HepG2 (cell line): Measurements from ENCODE around the gene ATRN. TPM values are rescaled to one million over a fixed set of nuclear protein-coding genes. Genes with fewer than 3 reads are reported as not detected.
A peak's percentile ranks its signal among the peaks of the same experiment; 100 is the strongest.

ENCODE experiments used
- BRD4 ChIP-seq: sonication (generic); formaldehyde crosslinking; IDR thresholded peaks from 2 replicates; pipeline ENCODE4 v1.4.0; 2020; ENCODE audit warnings: missing genetic modification reagents
- ESRRA ChIP-seq: sonication (generic); formaldehyde crosslinking; IDR thresholded peaks from 2 replicates; pipeline ENCODE4 v1.5.1; 2020; ENCODE audit warnings: mild to moderate bottlenecking, low read depth, missing genetic modification reagents
- GTF2F1 ChIP-seq: fragments of 150-350 bp; IDR thresholded peaks from 2 replicates; pipeline ENCODE4 v1.6.1; 2014; ENCODE audit warnings: low read length
- GTF3A ChIP-seq: sonication (generic); formaldehyde crosslinking; conservative IDR thresholded peaks from 2 replicates; pipeline ENCODE4 v1.4.0; 2020; ENCODE audit warnings: mild to moderate bottlenecking, missing genetic modification reagents
- JUN ChIP-seq: sonication (generic); formaldehyde crosslinking; IDR thresholded peaks from 2 replicates; pipeline ENCODE4 v1.4.0; 2020; ENCODE audit warnings: mild to moderate bottlenecking, missing genetic modification reagents
- KAT8 ChIP-seq: IDR thresholded peaks from 2 replicates; pipeline ENCODE4 v1.6.1; 2016; ENCODE audit warnings: missing genetic modification reagents, missing compliant biosample characterization
- KLF13 ChIP-seq: sonication (generic); formaldehyde crosslinking; IDR thresholded peaks from 2 replicates; pipeline ENCODE4 v1.4.0; 2020; ENCODE audit warnings: mild to moderate bottlenecking, missing genetic modification reagents
- NR3C1 ChIP-seq: sonication (generic); formaldehyde crosslinking; IDR thresholded peaks from 2 replicates; pipeline ENCODE4 v1.4.0; 2020; ENCODE audit warnings: missing genetic modification reagents
- PAXIP1 ChIP-seq: sonication (generic); formaldehyde crosslinking; conservative IDR thresholded peaks from 2 replicates; pipeline ENCODE4 v1.4.0; 2020; ENCODE audit warnings: mild to moderate bottlenecking, missing genetic modification reagents, moderate library complexity
- TCF7 ChIP-seq: sonication (generic); IDR thresholded peaks from 2 replicates; pipeline ENCODE4 v1.6.1; 2016; ENCODE audit warnings: antibody characterized with exemption, low read depth
- TEAD2 ChIP-seq: sonication (generic); formaldehyde crosslinking; IDR thresholded peaks from 2 replicates; pipeline ENCODE4 v1.9.0; 2021; ENCODE audit warnings: missing genetic modification reagents
- THAP11 ChIP-seq: IDR thresholded peaks from 2 replicates; pipeline ENCODE4 v1.6.1; 2016; ENCODE audit warnings: missing biosample characterization, missing genetic modification reagents
- ZBTB42 ChIP-seq: sonication (generic); formaldehyde crosslinking; IDR thresholded peaks from 2 replicates; pipeline ENCODE4 v1.5.0; 2020; ENCODE audit warnings: mild to moderate bottlenecking, missing genetic modification reagents
- ZBTB46 ChIP-seq: sonication (generic); formaldehyde crosslinking; IDR thresholded peaks from 2 replicates; pipeline ENCODE4 v1.4.0; 2020; ENCODE audit warnings: mild to moderate bottlenecking, missing genetic modification reagents, borderline replicate concordance
- ZFP41 ChIP-seq: sonication (generic); formaldehyde crosslinking; IDR thresholded peaks from 2 replicates; pipeline ENCODE4 v1.4.0; 2020; ENCODE audit warnings: mild to moderate bottlenecking, missing genetic modification reagents, borderline replicate concordance
- ZMAT5 ChIP-seq: sonication (generic); formaldehyde crosslinking; IDR thresholded peaks from 2 replicates; pipeline ENCODE4 v1.5.0; 2020; ENCODE audit warnings: mild to moderate bottlenecking, low read depth, missing genetic modification reagents, borderline replicate concordance
- ZNF296 ChIP-seq: sonication (generic); formaldehyde crosslinking; conservative IDR thresholded peaks from 2 replicates; pipeline ENCODE4 v1.5.0; 2020; ENCODE audit warnings: mild to moderate bottlenecking, missing genetic modification reagents
- ZNF335 ChIP-seq: sonication (generic); formaldehyde crosslinking; IDR thresholded peaks from 2 replicates; pipeline ENCODE4 v1.4.0; 2020; ENCODE audit warnings: missing genetic modification reagents
- ZNF574 ChIP-seq: sonication (generic); formaldehyde crosslinking; IDR thresholded peaks from 2 replicates; pipeline ENCODE4 v1.4.0; 2020; ENCODE audit warnings: missing genetic modification reagents
- ZNF670 ChIP-seq: sonication (generic); formaldehyde crosslinking; IDR thresholded peaks from 2 replicates; pipeline ENCODE4 v1.8.0; 2022; ENCODE audit warnings: mild to moderate bottlenecking, missing genetic modification reagents, borderline replicate concordance
- ZNF772 ChIP-seq: sonication (generic); formaldehyde crosslinking; IDR thresholded peaks from 2 replicates; pipeline ENCODE4 v1.5.0; 2020; ENCODE audit warnings: mild to moderate bottlenecking, missing genetic modification reagents
- ZNF879 ChIP-seq: sonication (generic); formaldehyde crosslinking; IDR thresholded peaks from 2 replicates; pipeline ENCODE4 v1.8.1; 2023; ENCODE audit warnings: missing genetic modification reagents
- ZSCAN31 ChIP-seq: sonication (generic); formaldehyde crosslinking; IDR thresholded peaks from 2 replicates; pipeline ENCODE4 v1.5.0; 2020; ENCODE audit warnings: low read depth, mild to moderate bottlenecking, missing genetic modification reagents
- polyA plus RNA-seq, 8 experiments: library from polyadenylated mRNA; depleted of rRNA in 3 of 8; stranded (reverse) in 7 of 8; unstranded in 1 of 8; fragments of >200 nt; fragmentation: Illumina TruSeq in 4 of 8; extraction: Trizol in 4 of 8; gene quantifications; 2 replicates each; pipeline versions ENCODE4 v1.2.1 to v1.2.3, GENCODE V29; 2011 to 2016; ENCODE audit warnings: low read depth in 4 of 8, missing spikeins in 1 of 8, mixed read lengths in 1 of 8; ENCODE audit not compliant: insufficient read depth in 1 of 8
- total RNA-seq, 5 experiments: library from RNA; depleted of rRNA; stranded (reverse); fragments of >200 nt; fragmentation: Illumina TruSeq; extraction: Trizol; gene quantifications; 2 replicates each; pipeline ENCODE4 v1.2.3, GENCODE V29; 2016; ENCODE audit warnings: low read depth in 1 of 5

The ATRN gene
- total and polyA plus RNA-seq, 2 of the 13 experiments (the other 11 are each of a cell fraction or from before 2014, with no cell fraction given) = 44.2 to 81.1 TPM

GRCh38 chr20:3541887-3542721 lies 71.3 kb downstream of the ATRN start (continued):
- peak; percentile 99 for TF ChIP-seq PAXIP1 (CRISPR knock-in tag)
- TF ChIP-seq ZBTB46 (CRISPR knock-in tag) = no peak; the same call in 1 of the 2 replicates
- TF ChIP-seq ZBTB42 (CRISPR knock-in tag) = no peak
- TF ChIP-seq TEAD2 (CRISPR knock-in tag) = no peak
- TF ChIP-seq NR3C1 (CRISPR knock-in tag) = no peak
- TF ChIP-seq JUN (CRISPR knock-in tag) = no peak
- TF ChIP-seq ESRRA (CRISPR knock-in tag) = peak; percentile 89; the same call in 1 of the 2 replicates
- peak; percentile 77; the same call in 1 of the 2 replicates for TF ChIP-seq THAP11 (CRISPR knock-in tag)
- peak; percentile 95 for TF ChIP-seq BRD4 (CRISPR knock-in tag)
- peak; percentile 86 for TF ChIP-seq ZSCAN31 (CRISPR knock-in tag)
- no peak for TF ChIP-seq ZNF879 (CRISPR knock-in tag)
- TF ChIP-seq ZNF670 (CRISPR knock-in tag) = no peak
- no peak for TF ChIP-seq ZMAT5
- TF ChIP-seq KLF13 (CRISPR knock-in tag) = no peak
- peak; percentile 76; the same call in 1 of the 2 replicates for TF ChIP-seq ZNF335 (CRISPR knock-in tag)
- peak; percentile 76 for TF ChIP-seq ZNF574 (CRISPR knock-in tag)
- peak; percentile 83 for TF ChIP-seq TCF7
- peak; percentile 87 for TF ChIP-seq KAT8
- no peak for TF ChIP-seq GTF3A
- TF ChIP-seq ZNF772 = peak; percentile 81; the same call in 1 of the 2 replicates
- TF ChIP-seq GTF2F1 = no peak
- no peak for TF ChIP-seq ZFP41
- TF ChIP-seq ZNF296 (CRISPR knock-in tag) = no peak
